Activated T-helper 1 cell treated with anti-CD3 and anti-CD28 coated beads, Interleukin-12 subunit alpha, Interleukin-12 subunit beta, Interleukin-2, Interleukin-4 antibody, amounts not matched to agents 30 ng/mL and 10 ng/mL and 1 ng/mL, durations not matched to agents 14 hours and 24 hours and 36 hours (primary cell): Measurements from ENCODE around the gene NFIX. TPM values are rescaled to one million over a fixed set of nuclear protein-coding genes. Genes with fewer than 3 reads are reported as not detected.

Source experiments
- DNase-seq: peaks from one replicate; pipeline ENCODE4 v3.0.0; 2021; ENCODE audit warnings: low spot score
- H3K27ac Mint-ChIP-seq: one replicate; pipeline ENCODE4 v1.8.0; 2021; ENCODE audit warnings: mild to moderate bottlenecking, mixed read lengths
- H3K27me3 Mint-ChIP-seq: one replicate; pipeline ENCODE4 v1.8.0; 2022; ENCODE audit warnings: mild to moderate bottlenecking, moderate library complexity, mixed read lengths; ENCODE audit not compliant: insufficient read depth
- H3K36me3 Mint-ChIP-seq: one replicate; pipeline ENCODE4 v1.8.0; 2021; ENCODE audit warnings: low read depth, mixed read lengths
- H3K4me1 Mint-ChIP-seq: one replicate; pipeline ENCODE4 v1.8.0; 2021; ENCODE audit warnings: low read depth, mixed read lengths
- H3K4me3 Mint-ChIP-seq: one replicate; pipeline ENCODE4 v1.8.0; 2021; ENCODE audit warnings: mild to moderate bottlenecking, moderate library complexity, mixed read lengths
- H3K9me3 Mint-ChIP-seq: one replicate; pipeline ENCODE4 v1.8.0; 2021; ENCODE audit warnings: mixed read lengths
- intact Hi-C: fragments of 100-400 bp; cut with micrococcal nuclease; formaldehyde crosslinking; loops from one replicate; pipeline ENCODE4 v1.15.1; 2024
- total RNA-seq: library from RNA; stranded (reverse); gene quantifications from 2 replicates; pipeline ENCODE4 v1.2.3, GENCODE V29; 2022

The NFIX gene
- total RNA-seq, 1 donor from 2014 or later: 8.0 TPM

- peaks cover 6% of the 10 kb centered on the region for H3K27me3 Mint-ChIP-seq
- no peak for DNase-seq
- H3K27ac Mint-ChIP-seq: no peak overlapping the region
- H3K36me3 Mint-ChIP-seq: no peaks in the 10 kb centered on the region
- no peak overlapping the region for H3K4me3 Mint-ChIP-seq
- no peaks in the 10 kb centered on the region for H3K4me1 Mint-ChIP-seq
- intact Hi-C loops: no loop called here
- H3K9me3 Mint-ChIP-seq: no peaks in the 10 kb centered on the region
Measured at GRCh38 chr19:12985049-12985776, 10.1 kb upstream of the NFIX start.

GRCh38 chr19:12986726-12987125 lies 8.5 kb upstream of the NFIX start:
- H3K36me3 Mint-ChIP-seq: no peaks in the 10 kb centered on the region
- H3K27me3 Mint-ChIP-seq: peaks cover 6% of the 10 kb centered on the region
- H3K9me3 Mint-ChIP-seq: no peaks in the 10 kb centered on the region
- H3K4me1 Mint-ChIP-seq: no peaks in the 10 kb centered on the region
- no peak for DNase-seq
- intact Hi-C loops: no loop called here
- H3K4me3 Mint-ChIP-seq: no peak overlapping the region
- no peak overlapping the region for H3K27ac Mint-ChIP-seq

DNA sequence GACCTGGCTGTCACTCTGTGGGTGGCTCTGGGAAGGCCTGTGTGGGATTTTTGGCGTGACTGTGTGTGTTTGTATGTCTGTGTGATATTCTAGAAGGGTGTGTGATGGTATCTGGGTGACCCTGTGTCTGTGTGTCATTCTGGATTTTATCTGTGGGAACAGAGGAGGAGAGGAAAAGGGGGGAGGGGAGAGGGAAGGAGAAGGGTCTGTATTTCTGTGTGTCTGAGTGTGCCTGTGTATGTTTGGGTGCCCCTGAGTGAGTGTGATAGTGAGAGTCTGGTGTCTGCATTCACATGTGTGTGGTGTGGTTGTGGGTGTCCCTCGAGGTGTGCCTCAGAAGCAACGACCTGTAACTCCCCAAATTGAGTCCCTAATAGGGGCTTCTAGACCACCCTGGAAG lies 8.1 kb upstream of the NFIX start:
- no peak overlapping the region for H3K27ac Mint-ChIP-seq
- H3K27me3 Mint-ChIP-seq: peaks cover 7% of the 10 kb centered on the region
- DNase-seq: no peak
- intact Hi-C loops: no loop called here
- no peaks in the 10 kb centered on the region for H3K9me3 Mint-ChIP-seq
- H3K36me3 Mint-ChIP-seq: no peaks in the 10 kb centered on the region
- no peak overlapping the region for H3K4me3 Mint-ChIP-seq
- no peaks in the 10 kb centered on the region for H3K4me1 Mint-ChIP-seq

DNA sequence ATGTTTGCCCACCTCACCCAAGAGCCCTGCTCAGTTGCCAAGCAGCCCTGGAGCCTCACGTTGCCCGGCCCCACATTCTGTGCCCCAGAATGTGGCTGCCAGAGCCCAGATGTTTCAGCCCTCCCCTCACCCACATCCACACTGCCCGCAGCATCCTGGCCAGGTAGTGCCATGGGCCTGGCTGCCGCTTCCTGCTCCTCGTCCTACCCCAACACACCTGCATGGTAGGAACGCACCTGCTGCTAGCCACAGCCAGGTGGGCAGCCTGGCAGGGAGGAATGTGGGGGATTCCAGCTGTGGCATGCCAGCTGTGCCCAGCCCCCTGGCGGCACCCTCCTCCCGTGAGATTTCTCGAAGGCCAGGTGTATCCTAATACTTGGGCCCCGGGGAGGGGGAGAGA lies 7.5 kb upstream of the NFIX start:
- peaks cover 9% of the 10 kb centered on the region for H3K27me3 Mint-ChIP-seq
- H3K36me3 Mint-ChIP-seq: no peaks in the 10 kb centered on the region
- no peak overlapping the region for H3K4me3 Mint-ChIP-seq
- no peaks in the 10 kb centered on the region for H3K4me1 Mint-ChIP-seq
- intact Hi-C loops: no loop called here
- DNase-seq: no peak
- no peaks in the 10 kb centered on the region for H3K9me3 Mint-ChIP-seq
- H3K27ac Mint-ChIP-seq: no peak overlapping the region

- no peak for DNase-seq
- Mint-ChIP-seq H3K27me3 (peaks cover 23% of the 10 kb centered on the region), H3K36me3 (peaks cover 2% of the 10 kb centered on the region), H3K9me3 (no peaks in the 10 kb centered on the region), H3K4me3 (no peak overlapping the region), H3K27ac (no peak overlapping the region), H3K4me1 (peaks cover 7% of the 10 kb centered on the region)
- intact Hi-C loops: no loop called here
Measured at GRCh38 chr19:12990431-12990830, 4.8 kb upstream of the NFIX start.

DNA sequence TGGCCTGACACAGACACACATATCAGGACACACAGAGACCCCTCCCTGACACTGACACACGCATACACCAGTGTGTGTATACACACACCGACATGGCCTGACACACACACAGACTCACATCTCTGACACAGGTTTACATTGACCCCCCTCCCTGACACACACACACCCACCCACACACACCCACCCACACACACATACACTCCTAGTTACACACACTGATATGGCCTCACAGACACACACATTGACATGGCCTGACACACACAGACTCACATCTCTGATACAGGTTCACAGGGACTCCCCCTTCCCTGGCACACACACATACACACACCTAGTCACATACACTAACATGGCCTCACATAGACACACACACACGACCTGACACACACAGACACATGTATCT lies 4.4 kb upstream of the NFIX start:
- H3K4me1 Mint-ChIP-seq: peaks cover 7% of the 10 kb centered on the region
- no peak overlapping the region for H3K4me3 Mint-ChIP-seq
- peaks cover 22% of the 10 kb centered on the region for H3K27me3 Mint-ChIP-seq
- intact Hi-C loops: no loop called here
- H3K27ac Mint-ChIP-seq: no peak overlapping the region
- H3K9me3 Mint-ChIP-seq: no peaks in the 10 kb centered on the region
- H3K36me3 Mint-ChIP-seq: peaks cover 2% of the 10 kb centered on the region
- DNase-seq: no peak

- H3K4me3 Mint-ChIP-seq: no peak overlapping the region
- no peak overlapping the region for H3K27ac Mint-ChIP-seq
- no peak for DNase-seq
- peaks cover 4% of the 10 kb centered on the region for H3K36me3 Mint-ChIP-seq
- peaks cover 24% of the 10 kb centered on the region for H3K27me3 Mint-ChIP-seq
- H3K9me3 Mint-ChIP-seq: no peaks in the 10 kb centered on the region
- intact Hi-C loops: no loop called here
- H3K4me1 Mint-ChIP-seq: peaks cover 7% of the 10 kb centered on the region
Measured at GRCh38 chr19:12991296-12991695, 4.0 kb upstream of the NFIX start.

DNA sequence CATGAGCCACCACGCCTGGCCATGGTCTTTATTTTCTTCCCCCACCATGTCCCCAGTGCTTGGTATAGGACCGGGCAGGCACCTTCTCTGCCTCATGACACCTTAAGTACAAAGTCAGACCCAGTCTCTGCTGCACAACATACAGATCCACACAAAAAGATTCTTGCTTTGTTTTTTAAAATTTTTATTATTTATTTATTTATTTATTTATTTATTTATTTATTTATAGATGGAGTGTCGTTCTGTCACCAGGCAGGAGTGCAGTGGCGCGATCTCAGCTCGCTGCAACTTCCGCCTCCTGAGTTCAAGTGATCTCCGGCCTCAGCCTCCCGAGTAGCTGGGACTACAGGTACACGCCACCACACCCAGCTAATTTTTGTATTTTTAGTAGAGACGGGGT lies 2.5 kb upstream of the NFIX start:
- intact Hi-C loops: no loop called here
- H3K27ac Mint-ChIP-seq: no peak overlapping the region
- peaks cover 29% of the 10 kb centered on the region for H3K27me3 Mint-ChIP-seq
- no peak overlapping the region for H3K4me3 Mint-ChIP-seq
- no peak for DNase-seq
- H3K36me3 Mint-ChIP-seq: peaks cover 4% of the 10 kb centered on the region
- no peaks in the 10 kb centered on the region for H3K9me3 Mint-ChIP-seq
- H3K4me1 Mint-ChIP-seq: peaks cover 7% of the 10 kb centered on the region

DNA sequence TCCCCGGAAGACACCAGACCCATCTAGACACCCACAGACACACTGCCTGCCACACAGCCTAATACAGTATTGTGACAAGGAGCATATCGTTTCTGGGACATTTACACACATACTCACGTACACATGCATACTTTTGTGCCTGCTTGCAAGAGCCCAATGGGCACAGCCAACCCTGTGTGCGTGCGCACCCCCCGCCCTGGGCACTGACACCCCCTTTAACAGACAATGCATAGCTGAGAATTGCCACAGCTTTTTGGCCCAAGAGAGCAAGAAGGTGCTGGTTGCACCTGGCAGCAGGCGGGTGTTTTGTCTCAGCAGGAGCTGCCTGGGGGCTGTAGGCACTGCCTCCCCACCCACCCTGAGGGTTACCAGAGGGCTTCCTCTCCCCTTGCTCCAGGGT lies 1.7 kb upstream of the NFIX start:
- Mint-ChIP-seq H3K4me3 (peak overlapping the region; percentile 73), H3K9me3 (no peaks in the 10 kb centered on the region), H3K27me3 (peaks cover 29% of the 10 kb centered on the region), H3K4me1 (peaks cover 7% of the 10 kb centered on the region), H3K27ac (no peak overlapping the region), H3K36me3 (peaks cover 4% of the 10 kb centered on the region)
- intact Hi-C loops: no loop called here
- DNase-seq: no peak

- H3K4me3 Mint-ChIP-seq: peak overlapping the region; percentile 57
- peaks cover 7% of the 10 kb centered on the region for H3K4me1 Mint-ChIP-seq
- intact Hi-C loops: no loop called here
- H3K36me3 Mint-ChIP-seq: peaks cover 4% of the 10 kb centered on the region
- H3K27ac Mint-ChIP-seq: no peak overlapping the region
- no peak for DNase-seq
- peaks cover 31% of the 10 kb centered on the region for H3K27me3 Mint-ChIP-seq
- no peaks in the 10 kb centered on the region for H3K9me3 Mint-ChIP-seq
Measured at GRCh38 chr19:12995596-12996405, 526 bp downstream of the NFIX start.

DNA sequence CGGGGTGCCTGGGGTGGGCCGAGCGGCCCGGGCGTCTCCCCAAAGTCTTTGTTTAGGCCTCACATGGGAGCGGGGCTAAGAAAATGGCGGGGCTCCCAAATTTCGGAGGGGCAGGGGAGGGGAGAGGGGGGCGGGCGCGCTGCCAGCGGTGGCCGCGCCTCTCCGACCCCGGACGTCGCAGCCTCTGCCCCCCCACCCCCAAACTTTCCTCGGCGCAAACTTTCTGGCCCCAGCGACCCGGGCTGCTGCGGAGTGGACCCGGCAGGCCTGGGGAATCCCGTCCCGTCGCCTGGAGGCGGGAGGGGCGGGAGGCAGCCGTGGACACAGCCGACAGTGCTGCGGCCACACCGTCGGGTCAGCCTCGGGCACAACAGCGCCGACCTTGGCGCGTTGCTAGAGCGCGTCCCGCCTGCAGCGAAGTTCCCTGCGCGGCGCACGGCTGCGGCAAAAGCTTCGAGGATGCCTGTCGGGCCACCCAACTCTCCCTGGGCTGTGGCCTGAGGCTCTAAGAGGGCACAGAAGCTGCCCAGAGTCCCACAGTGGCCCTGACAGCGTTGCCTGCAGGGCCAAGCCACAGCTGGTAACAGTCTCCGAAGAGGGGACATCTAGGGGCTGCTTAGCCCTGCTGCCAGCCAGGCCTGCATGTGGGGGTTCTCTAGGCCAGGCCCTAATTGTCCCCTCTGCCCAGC lies 1.3 kb downstream of the NFIX start:
- intact Hi-C loops: no loop called here
- H3K9me3 Mint-ChIP-seq: no peaks in the 10 kb centered on the region
- no peak overlapping the region for H3K27ac Mint-ChIP-seq
- peaks cover 31% of the 10 kb centered on the region for H3K27me3 Mint-ChIP-seq
- H3K36me3 Mint-ChIP-seq: peaks cover 4% of the 10 kb centered on the region
- peak overlapping the region; percentile 57 for H3K4me3 Mint-ChIP-seq
- no peak for DNase-seq
- H3K4me1 Mint-ChIP-seq: peaks cover 7% of the 10 kb centered on the region

- H3K27ac Mint-ChIP-seq: no peak overlapping the region
- peaks cover 7% of the 10 kb centered on the region for H3K4me1 Mint-ChIP-seq
- peaks cover 28% of the 10 kb centered on the region for H3K27me3 Mint-ChIP-seq
- H3K36me3 Mint-ChIP-seq: peaks cover 4% of the 10 kb centered on the region
- intact Hi-C loops: no loop called here
- no peak for DNase-seq
- peak overlapping the region; percentile 57 for H3K4me3 Mint-ChIP-seq
- no peaks in the 10 kb centered on the region for H3K9me3 Mint-ChIP-seq
Measured at GRCh38 chr19:12997179-12997966, 2.1 kb downstream of the NFIX start.
